ENCODE results near the gene MAP2K5.

The MAP2K5 gene

GRCh38 chr15:67678993-67679392 is 136.5 kb downstream of the MAP2K5 start:
- no peak for DNase-seq

DNA sequence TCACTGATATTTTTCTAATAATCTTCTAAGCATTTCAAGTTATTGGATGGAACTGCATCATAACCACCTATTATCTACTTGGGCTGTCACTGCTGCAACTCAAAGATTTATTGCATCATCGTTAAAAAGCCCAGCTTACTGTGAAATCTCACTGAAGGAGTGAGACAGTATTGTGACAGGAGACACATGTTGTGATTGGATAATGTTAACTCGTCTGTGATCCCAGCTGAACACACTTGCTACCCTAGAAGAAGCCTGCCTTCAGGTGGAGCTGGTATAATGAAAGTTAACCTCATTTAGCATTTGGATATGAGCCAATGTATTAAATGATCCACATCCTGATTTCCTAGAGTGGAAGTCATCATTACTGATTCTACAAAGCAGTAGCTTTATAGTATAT is 138.1 kb downstream of the MAP2K5 start:
- DNase-seq = no peak

DNA sequence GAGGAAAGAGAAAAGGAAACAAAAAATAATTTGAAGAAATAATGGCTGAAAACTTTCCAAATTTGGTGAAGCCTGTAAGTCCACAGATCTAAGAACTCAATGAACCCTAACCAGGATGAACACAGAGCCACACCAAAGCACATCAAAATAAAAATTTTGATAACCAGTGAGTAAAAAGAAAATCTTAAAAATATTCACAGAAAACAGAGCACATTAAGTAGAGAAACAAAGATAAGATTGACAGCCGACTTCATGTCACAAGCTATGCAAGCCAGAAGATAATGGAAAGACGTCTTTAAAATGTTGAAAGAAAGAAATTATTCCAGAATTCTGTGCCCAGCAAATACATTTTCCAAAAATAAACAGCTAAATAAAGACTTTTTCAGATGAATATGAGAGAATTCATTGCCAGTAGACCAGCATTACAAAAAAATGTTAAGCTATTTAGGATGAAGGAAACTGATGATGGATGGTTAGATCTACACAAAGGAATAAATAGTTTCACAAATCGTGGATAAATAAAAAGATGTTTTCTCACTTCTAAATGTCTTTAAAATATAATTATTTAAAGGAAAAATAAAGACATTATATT is 142.6 kb downstream of the MAP2K5 start:
- DNase-seq = peak in 1 of 2 donors; percentile 11

GRCh38 chr15:67685716-67686115 is 143.2 kb downstream of the MAP2K5 start:
- no peak for DNase-seq

- DNase-seq = no peak
Measured at GRCh38 chr15:67690936-67691335, 148.4 kb downstream of the MAP2K5 start.

DNA sequence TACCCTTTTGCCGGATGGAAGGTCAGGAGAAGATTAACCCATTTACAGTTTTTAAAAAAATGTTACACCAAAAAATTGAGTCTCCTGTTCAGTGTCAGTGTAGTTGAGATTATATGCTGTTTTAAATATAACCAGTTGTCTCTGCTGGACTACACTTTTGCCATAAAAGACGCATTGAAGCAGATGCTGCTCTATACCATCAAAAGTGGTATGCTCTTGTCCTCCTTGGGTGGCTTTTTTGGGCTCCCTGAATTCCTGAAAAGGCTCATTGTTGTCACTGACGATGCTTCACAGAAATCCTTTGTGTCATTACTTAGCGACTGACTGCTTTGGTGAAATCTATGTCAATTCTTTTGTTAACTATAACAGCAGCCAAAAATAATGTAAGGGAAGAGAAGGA is 148.9 kb downstream of the MAP2K5 start:
- no peak for DNase-seq

- DNase-seq = no peak
Measured at GRCh38 chr15:67692573-67692972, 150.1 kb downstream of the MAP2K5 start.

DNA sequence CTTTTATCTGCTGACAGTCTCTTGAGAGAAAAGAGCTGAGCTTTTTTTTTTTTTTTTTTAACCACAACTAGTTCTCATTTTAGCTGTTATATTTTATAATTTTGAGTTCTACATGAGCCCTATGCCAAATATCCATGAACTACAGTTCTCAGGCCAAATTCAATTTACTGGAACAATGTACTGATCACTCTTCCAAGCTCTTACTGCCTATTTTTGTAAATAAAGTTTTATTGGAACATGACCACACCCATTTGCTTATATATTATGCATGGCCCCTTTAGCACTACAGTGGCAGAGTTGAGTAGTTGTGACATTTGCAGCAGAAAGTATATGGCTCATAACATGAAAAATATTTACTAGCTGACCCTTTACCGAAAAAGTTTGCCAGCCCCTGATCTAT is 153.6 kb downstream of the MAP2K5 start:
- DNase-seq = no peak

GRCh38 chr15:67700023-67700422 is 157.5 kb downstream of the MAP2K5 start:
- no peak for DNase-seq

DNA sequence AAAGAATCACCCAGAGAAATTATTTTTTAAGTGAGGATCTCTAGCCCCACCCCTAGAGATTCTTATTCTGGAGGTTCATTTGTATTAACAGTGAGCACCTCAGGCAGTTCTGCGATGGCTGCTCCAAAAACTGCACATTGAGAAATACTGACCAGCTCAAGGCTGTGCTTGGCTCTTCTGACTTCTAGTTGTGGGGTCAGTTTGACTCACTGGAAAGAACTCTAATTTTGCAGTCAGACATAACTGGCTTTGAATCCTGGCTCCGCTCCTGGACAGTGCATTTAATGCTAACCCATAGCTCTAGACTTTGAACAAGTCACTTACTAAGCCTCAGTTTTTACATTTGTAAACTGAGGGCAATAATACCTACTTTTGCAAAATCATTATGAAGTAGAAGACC is 159.2 kb downstream of the MAP2K5 start:
- no peak for DNase-seq

GRCh38 chr15:67707520-67708283 is 165.2 kb downstream of the MAP2K5 start:
- DNase-seq = no peak

DNA sequence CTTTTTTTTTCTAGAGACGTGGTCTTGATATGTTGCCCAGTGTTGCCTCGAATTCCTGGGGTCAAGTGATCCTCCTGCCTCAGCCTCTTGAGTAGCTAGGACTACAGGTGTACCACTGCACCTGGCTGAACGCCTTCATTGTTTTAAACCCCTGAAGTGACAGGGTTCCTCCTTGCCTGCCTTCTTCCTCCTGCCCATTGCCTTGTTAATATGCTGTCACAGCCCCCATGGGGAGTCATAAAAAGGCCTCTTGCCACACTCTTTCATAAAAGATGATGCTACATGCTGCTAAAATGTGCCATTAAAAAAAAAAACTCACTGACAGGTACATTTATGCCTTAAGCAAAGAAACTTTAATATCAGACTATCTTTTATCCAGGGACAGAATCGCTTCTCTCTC is 166.0 kb downstream of the MAP2K5 start:
- no peak for DNase-seq

DNA sequence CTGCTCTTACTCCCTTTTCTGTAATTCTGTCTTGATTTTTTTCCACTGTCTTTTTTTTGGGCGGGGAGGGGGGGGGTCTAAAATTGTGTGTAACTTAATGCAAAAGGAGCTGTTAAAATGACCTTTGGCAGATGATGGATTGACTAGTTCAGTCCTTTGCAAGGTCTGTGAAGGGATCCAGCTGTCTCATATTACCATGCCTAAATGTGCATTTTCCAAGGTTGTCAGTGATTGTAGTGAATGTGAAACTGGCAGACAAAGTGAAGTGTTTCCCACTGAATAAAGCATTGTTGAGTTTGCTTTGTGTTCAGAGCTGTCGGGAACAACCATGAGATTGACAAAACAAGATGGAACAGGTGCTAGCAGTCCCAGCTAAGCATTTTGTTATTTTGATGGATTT is 172.7 kb downstream of the MAP2K5 start:
- DNase-seq = no peak

- no peak for DNase-seq
Measured at GRCh38 chr15:67716171-67716570, 173.7 kb downstream of the MAP2K5 start.

DNA sequence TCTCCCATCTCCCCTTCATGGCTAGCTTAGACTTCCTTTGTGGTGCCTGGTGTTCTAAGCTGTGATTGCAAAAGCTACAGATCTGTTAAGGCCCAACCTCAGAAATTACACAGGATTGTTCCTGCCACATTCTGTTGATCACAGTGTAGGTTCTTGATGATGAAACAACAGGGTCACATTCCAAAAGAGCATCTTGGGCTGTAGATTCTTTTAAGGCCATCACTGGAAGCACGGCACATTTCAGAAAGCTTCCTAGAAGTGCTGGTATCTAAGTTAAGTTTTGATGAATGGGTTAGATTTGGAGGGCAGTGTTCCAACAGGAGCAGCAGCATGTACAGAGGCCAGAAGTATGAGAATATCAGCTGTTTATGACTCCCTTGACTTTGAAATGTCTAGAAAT is 175.3 kb downstream of the MAP2K5 start:
- no peak for DNase-seq

GRCh38 chr15:67719330-67719959 is 176.9 kb downstream of the MAP2K5 start:
- no peak for DNase-seq

GRCh38 chr15:67720556-67721175 is 178.2 kb downstream of the MAP2K5 start:
- no peak for DNase-seq

- DNase-seq = no peak
Measured at GRCh38 chr15:67722030-67722817, 179.7 kb downstream of the MAP2K5 start.

DNA sequence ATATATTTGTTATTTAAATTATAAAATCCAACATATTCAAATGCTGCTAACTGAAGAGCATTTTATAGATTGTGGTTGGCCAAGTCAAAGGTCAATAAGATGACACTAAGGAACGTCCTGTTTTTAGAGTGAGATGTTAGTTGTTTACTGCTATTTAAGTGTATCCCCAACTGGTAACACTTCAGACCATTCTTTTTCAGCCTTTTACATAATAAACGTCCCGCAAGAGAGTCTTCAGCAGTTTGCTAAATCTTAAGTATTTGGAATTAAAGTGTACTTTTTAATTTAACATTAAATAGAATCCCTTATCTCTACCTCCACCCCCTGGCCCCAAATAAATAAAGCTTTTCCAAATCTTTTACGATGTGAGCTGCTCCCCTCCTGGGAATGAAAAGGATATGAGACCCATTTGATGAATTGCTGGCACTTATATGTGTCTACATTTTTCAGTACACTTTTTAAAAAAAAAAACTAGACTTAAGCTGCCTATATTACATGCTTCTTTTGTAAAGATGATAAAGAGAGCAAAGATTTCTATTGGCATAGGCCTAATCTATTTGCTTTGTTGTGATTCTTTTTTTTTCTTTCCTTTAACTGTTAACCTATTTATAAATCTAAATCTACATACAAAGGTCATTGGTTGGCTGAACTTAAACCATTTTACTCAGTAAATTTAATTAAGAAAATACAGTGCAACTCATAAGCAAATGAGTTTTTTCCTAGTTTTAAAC is 181.0 kb downstream of the MAP2K5 start:
- no peak for DNase-seq

GRCh38 chr15:67724691-67725375 is 182.3 kb downstream of the MAP2K5 start:
- no peak for DNase-seq

GRCh38 chr15:67730135-67730534 is 187.6 kb downstream of the MAP2K5 start:
- DNase-seq = no peak

All from CD4-positive, alpha-beta T cell treated with Interferon alpha-2 for 1 hour (primary cell).